Esophagus muscularis mucosa (tissue), 4 donors: Measurements from ENCODE around the gene SCRN2. TPM values are rescaled to one million over a fixed set of nuclear protein-coding genes. Genes with fewer than 3 reads are reported as not detected.

Experiments
- DNase-seq: peaks from one replicate; pipeline ENCODE4 v3.0.0-alpha.2; 2017; ENCODE audit errors: extremely low spot score
- H3K27ac ChIP-seq, 4 donors: fragments of 200-600 bp; sonication (generic); replicated peaks in 1 of 4; 1 replicate in 3 of 4; 2 replicates in 1 of 4; pipeline ENCODE4 v1.5.1; 2016 to 2019; ENCODE audit warnings: mild to moderate bottlenecking in 1 of 4
- H3K27me3 ChIP-seq, 4 donors: fragments of 200-600 bp; sonication (generic); one replicate each; pipeline versions ENCODE4 v1.5.1 to v1.6.0; 2016 to 2019
- H3K36me3 ChIP-seq, 4 donors: fragments of 200-600 bp; sonication (generic); one replicate each; pipeline ENCODE4 v1.5.1; 2016 to 2019
- H3K4me1 ChIP-seq, 4 donors: fragments of 200-600 bp; sonication (generic); one replicate each; pipeline ENCODE4 v1.5.1; 2016 to 2019
- H3K4me3 ChIP-seq, 4 donors: fragments of 200-600 bp; sonication (generic); 1 replicate in 2 of 4; 2 replicates in 2 of 4; pipeline ENCODE4 v1.5.1; 2016 to 2019; ENCODE audit warnings: mild to moderate bottlenecking in 4 of 4, moderate library complexity in 1 of 4
- H3K9me3 ChIP-seq, 4 donors: fragments of 200-600 bp; sonication (generic); 1 replicate in 3 of 4; 2 replicates in 1 of 4; pipeline ENCODE4 v1.5.1; 2016 to 2019
- CTCF ChIP-seq, 3 experiments: fragments of 200-600 bp in 2 of 3; fragments of 450-650 bp in 1 of 3; sonication (generic) in 2 of 3; IDR thresholded peaks; one replicate each; pipeline ENCODE4 v1.5.1; 2017 to 2019; ENCODE audit warnings: antibody characterized with exemption in 3 of 3, mild to moderate bottlenecking in 2 of 3, moderate library complexity in 1 of 3
- EP300 ChIP-seq: sonication (generic); formaldehyde crosslinking; IDR thresholded peaks from one replicate; pipeline ENCODE4 v1.6.1; 2017; ENCODE audit warnings: antibody characterized with exemption
- POLR2A ChIP-seq: fragments of 450-650 bp; IDR thresholded peaks from one replicate; pipeline ENCODE4 v1.6.1; 2017; ENCODE audit warnings: antibody characterized with exemption, moderate library complexity, mild to moderate bottlenecking, low read depth
- POLR2AphosphoS5 ChIP-seq, 2 donors: sonication (generic); formaldehyde crosslinking; IDR thresholded peaks; one replicate each; pipeline ENCODE4 v1.6.1; 2017; ENCODE audit warnings: antibody characterized with exemption in 2 of 2
- WGBS: methylation state at CpG from one replicate; pipeline ENCODE4 v1.1.5; 2018; 5-methylcytosine and 5-hydroxymethylcytosine counted together
- intact Hi-C: fragments of 100-400 bp; cut with DNase I; formaldehyde crosslinking; loops from one replicate; pipeline ENCODE4 v1.15.1; 2023
- total RNA-seq, 4 donors: library from RNA; depleted of rRNA; stranded (reverse); fragments of >200 nt; gene quantifications; one replicate each; pipeline versions ENCODE4 v1.1.0 to v1.2.1, GENCODE V29; 2016

Gene SCRN2
- total RNA-seq, 4 donors from 2014 or later, result 9.6 to 34.0 (median 23.1) TPM

GRCh38 chr17:47839071-47839470 lies 2.0 kb downstream of the SCRN2 start:
- Histone ChIP-seq H3K36me3 (peaks cover 0 to 37% (median 32%) of the 10 kb centered on the region in 4 donors), H3K27me3 (no peaks in the 10 kb centered on the region), H3K4me1 (peaks cover 18 to 46% (median 41%) of the 10 kb centered on the region in 4 donors), H3K9me3 (no peaks in the 10 kb centered on the region), H3K27ac (no peak overlapping the region), H3K4me3 (no peak overlapping the region)
- intact Hi-C loops, result no loop called here
- DNase-seq, result no peak
- TF ChIP-seq POLR2A (no peak), EP300 (no peak), POLR2AphosphoS5 (IDR thresholded peaks at IDR 0.05) (no peak), CTCF (IDR thresholded peaks at IDR 0.05) (no peak)
- 84% methylated on average over 5 of the region's 5 CpGs for WGBS

GRCh38 chr17:47838636-47839035 lies 2.4 kb downstream of the SCRN2 start:
- WGBS, result 93% methylated on average over 7 of the region's 13 CpGs
- H3K4me3 ChIP-seq, result no peak overlapping the region
- H3K27me3 ChIP-seq, result no peaks in the 10 kb centered on the region
- no peak overlapping the region for H3K27ac ChIP-seq
- H3K4me1 ChIP-seq, result peaks cover 19 to 46% (median 41%) of the 10 kb centered on the region in 4 donors
- peaks cover 0 to 37% (median 32%) of the 10 kb centered on the region in 4 donors for H3K36me3 ChIP-seq
- no peak for DNase-seq
- TF ChIP-seq POLR2A (no peak), EP300 (no peak), CTCF (IDR thresholded peaks at IDR 0.05) (no peak), POLR2AphosphoS5 (IDR thresholded peaks at IDR 0.05) (no peak)
- no peaks in the 10 kb centered on the region for H3K9me3 ChIP-seq
- intact Hi-C loops, result no loop called here

- Histone ChIP-seq H3K27ac (no peak overlapping the region), H3K9me3 (no peaks in the 10 kb centered on the region), H3K36me3 (peaks cover 0 to 37% (median 32%) of the 10 kb centered on the region in 4 donors), H3K27me3 (no peaks in the 10 kb centered on the region), H3K4me1 (peaks cover 19 to 38% (median 32%) of the 10 kb centered on the region in 4 donors), H3K4me3 (no peak overlapping the region)
- intact Hi-C loops, result no loop called here
- no peak for TF ChIP-seq POLR2AphosphoS5 (IDR thresholded peaks at IDR 0.05)
- 71% methylated on average over 13 of the region's 13 CpGs for whole genome bisulfite sequencing
- no peak for DNase-seq
Measured at GRCh38 chr17:47837401-47838039, 3.6 kb downstream of the SCRN2 start.

- TF ChIP-seq POLR2A (no peak), CTCF (IDR thresholded peaks at IDR 0.05) (no peak), EP300 (no peak), POLR2AphosphoS5 (IDR thresholded peaks at IDR 0.05) (no peak)
- H3K9me3 ChIP-seq, result no peaks in the 10 kb centered on the region
- no peaks in the 10 kb centered on the region for H3K27me3 ChIP-seq
- no peak overlapping the region for H3K4me3 ChIP-seq
- peaks cover 23 to 39% (median 36%) of the 10 kb centered on the region in 4 donors for H3K4me1 ChIP-seq
- intact Hi-C loops, result no loop called here
- H3K27ac ChIP-seq, result no peak overlapping the region
- peaks cover 0 to 37% (median 32%) of the 10 kb centered on the region in 4 donors for H3K36me3 ChIP-seq
- no peak for DNase-seq
- WGBS, result 92% methylated on average over 2 of the region's 6 CpGs
Measured at GRCh38 chr17:47836601-47837000, 4.5 kb downstream of the SCRN2 start.

GRCh38 chr17:47834756-47835155 lies 6.3 kb downstream of the SCRN2 start:
- peaks cover 0 to 37% (median 32%) of the 10 kb centered on the region in 4 donors for H3K36me3 ChIP-seq
- TF ChIP-seq EP300 (no peak), POLR2AphosphoS5 (IDR thresholded peaks at IDR 0.05) (no peak)
- 63% methylated on average over 5 of the region's 5 CpGs for WGBS
- H3K4me3 ChIP-seq, result no peak overlapping the region
- H3K4me1 ChIP-seq, result peaks cover 21 to 38% (median 36%) of the 10 kb centered on the region in 4 donors
- intact Hi-C loops, result no loop called here
- no peak overlapping the region for H3K27ac ChIP-seq
- H3K9me3 ChIP-seq, result no peaks in the 10 kb centered on the region
- no peaks in the 10 kb centered on the region for H3K27me3 ChIP-seq
- no peak for DNase-seq

- 14% methylated on average over 7 of the region's 7 CpGs for WGBS
- H3K27ac ChIP-seq, result peak overlapping the region; percentile 53 to 85 (median 75)
- no peaks in the 10 kb centered on the region for H3K9me3 ChIP-seq
- peaks cover 20 to 28% (median 24%) of the 10 kb centered on the region in 4 donors for H3K4me1 ChIP-seq
- intact Hi-C loops, result no loop called here
- peak overlapping the region; percentile 74 to 88 (median 86) for H3K4me3 ChIP-seq
- no peak for DNase-seq
- TF ChIP-seq POLR2A, result no peak
- TF ChIP-seq POLR2AphosphoS5 (IDR thresholded peaks at IDR 0.05), result no peak
- TF ChIP-seq EP300, result no peak
- TF ChIP-seq CTCF (IDR thresholded peaks at IDR 0.05), result no peak
- H3K27me3 ChIP-seq, result no peaks in the 10 kb centered on the region
- peaks cover 12 to 41% (median 31%) of the 10 kb centered on the region in 4 donors for H3K36me3 ChIP-seq
Measured at GRCh38 chr17:47831934-47832327, 9.1 kb downstream of the SCRN2 start.
